A172 (cell line): ENCODE results near the gene DCTPP1. TPM values are rescaled to one million over a fixed set of nuclear protein-coding genes. Genes with fewer than 3 reads are reported as not detected.

ENCODE experiments used
- DNase-seq: peaks from one replicate; pipeline ENCODE4 v3.0.0-alpha.2; 2015; ENCODE audit warnings: low spot score
- total RNA-seq: library from RNA; depleted of rRNA; stranded (reverse); fragments of >200 nt; shearing (Covaris generic); gene quantifications from 2 replicates; pipeline ENCODE4 v1.2.3, GENCODE V29; 2014

Gene DCTPP1
- total RNA-seq, 1 experiment from 2014 or later, result 74.5 TPM

GRCh38 chr16:30447512-30448226 lies 17.8 kb upstream of the DCTPP1 start:
- DNase-seq, result no peak

GRCh38 chr16:30446203-30446595 lies 16.4 kb upstream of the DCTPP1 start:
- no peak for DNase-seq

- DNase-seq, result peak; percentile 97
Observed at GRCh38 chr16:30445408-30446202, 15.8 kb upstream of the DCTPP1 start, which contains the start of gene SEPHS2. Gene SEPHS2 (minus strand): TSS chr16:30445874. CDS start chr16:30445727, 147 bp downstream.

- no peak for DNase-seq
Observed at GRCh38 chr16:30445149-30445407, 15.2 kb upstream of the DCTPP1 start.

GRCh38 chr16:30444231-30445148 lies 14.7 kb upstream of the DCTPP1 start:
- DNase-seq, result no peak

- DNase-seq, result no peak
Observed at GRCh38 chr16:30443631-30444030, 13.8 kb upstream of the DCTPP1 start.

GRCh38 chr16:30439720-30440348 lies 10.0 kb upstream of the DCTPP1 start:
- DNase-seq, result no peak

GRCh38 chr16:30438835-30439234 lies 9.0 kb upstream of the DCTPP1 start:
- DNase-seq, result no peak

- DNase-seq, result no peak
Observed at GRCh38 chr16:30437511-30438046, 7.7 kb upstream of the DCTPP1 start.

- no peak for DNase-seq
Observed at GRCh38 chr16:30434852-30435251, 5.0 kb upstream of the DCTPP1 start.

GRCh38 chr16:30430428-30430970 lies 669 bp upstream of the DCTPP1 start:
- no peak for DNase-seq

- DNase-seq, result no peak
Observed at GRCh38 chr16:30429418-30429677, 482 bp downstream of the DCTPP1 start.

GRCh38 chr16:30428055-30428454 lies 1.8 kb downstream of the DCTPP1 start:
- DNase-seq, result no peak

GRCh38 chr16:30421010-30421409 lies 8.8 kb downstream of the DCTPP1 start:
- DNase-seq, result no peak

- DNase-seq, result no peak
Observed at GRCh38 chr16:30418350-30419181, 11.3 kb downstream of the DCTPP1 start.

- no peak for DNase-seq
Observed at GRCh38 chr16:30417529-30418349, 12.1 kb downstream of the DCTPP1 start.

GRCh38 chr16:30416624-30417528 lies 13.0 kb downstream of the DCTPP1 start:
- DNase-seq, result no peak

GRCh38 chr16:30416047-30416603 lies 13.7 kb downstream of the DCTPP1 start:
- no peak for DNase-seq
